GM12878 (cell line): Measurements from ENCODE around the gene AK8. TPM values are rescaled to one million over a fixed set of nuclear protein-coding genes. Genes with fewer than 3 reads are reported as not detected.

Source experiments
- ATAC-seq: fragments of 200-7000 bp; cut with Tn5 transposase; 3 replicates; pipeline ENCODE4 v1.9.1; 2020; ENCODE audit warnings: mild to moderate bottlenecking, moderate library complexity
- BruUV-seq: library from RNA; stranded (reverse); fragments of 400-500 nt; replicated peaks from 2 replicates; lab custom pipeline; 2021; lab: Mats Ljungman, UMichigan
- CTCF ChIA-PET: fragments of 300-600 bp; sonication (Branson Sonifier 250); formaldehyde crosslinking; extraction: SDS; loops from one replicate; lab custom pipeline; 2021; ENCODE audit warnings: inconsistent platforms; lab: Yijun Ruan, JAX
- POLR2A ChIA-PET: fragments of 350-600 bp; formaldehyde crosslinking; extraction: SDS; loops from one replicate; lab custom pipeline; 2021; ENCODE audit warnings: inconsistent platforms; lab: Charles Lee
- RAD21 ChIA-PET: fragments of 300-600 bp; sonication (Branson Sonifier 250); formaldehyde crosslinking; loops from one replicate; lab custom pipeline; 2023; ENCODE audit warnings: antibody characterized with exemption; ENCODE audit not compliant: unreplicated experiment; lab: Charles Lee
- SMC1A ChIA-PET: fragments of 300-600 bp; sonication (Branson Sonifier 250); formaldehyde crosslinking; loops from one replicate; lab custom pipeline; 2023; ENCODE audit not compliant: unreplicated experiment, uncharacterized antibody; lab: Charles Lee
- DNase-seq: peaks from one replicate; pipeline ENCODE4 v3.0.0-alpha.2; 2011; ENCODE audit warnings: low read depth, low spot score
- FAIRE-seq: peaks from 3 replicates; lab custom pipeline; 2011; peaks lifted over from hg19 to GRCh38; lab: Jason Lieb, UNC
- H2AFZ ChIP-seq: 2 replicates; pipeline ENCODE4 v1.6.0; 2011; ENCODE audit warnings: low read depth, low read length, control low read depth; ENCODE audit not compliant: control insufficient read depth
- H3K27ac ChIP-seq: 2 replicates; pipeline ENCODE4 v1.5.1; 2011; ENCODE audit warnings: control low read depth; ENCODE audit not compliant: control insufficient read depth, insufficient read depth
- H3K27me3 ChIP-seq, 2 experiments: replicated peaks in 1 of 2; 2 replicates each; pipeline versions ENCODE4 v1.6.0 to v1.6.1; 2011; ENCODE audit warnings: low read length in 1 of 2; ENCODE audit not compliant: control insufficient read depth in 2 of 2, insufficient read depth in 2 of 2
- H3K36me3 ChIP-seq, 2 experiments: 2 replicates each; pipeline ENCODE4 v1.5.1; 2011; ENCODE audit warnings: low read length in 1 of 2; ENCODE audit not compliant: control insufficient read depth in 2 of 2, insufficient read depth in 2 of 2
- H3K4me1 ChIP-seq: 2 replicates; pipeline ENCODE4 v1.6.1; 2011; ENCODE audit warnings: mild to moderate bottlenecking, low read length, moderate library complexity, mixed read lengths; ENCODE audit not compliant: control insufficient read depth, insufficient read depth
- H3K4me2 ChIP-seq: 2 replicates; pipeline ENCODE4 v1.6.0; 2011; ENCODE audit warnings: control low read depth; ENCODE audit not compliant: control insufficient read depth, insufficient read depth
- H3K4me3 ChIP-seq: fragments of 200-600 bp; sonication (generic); 2 replicates; pipeline ENCODE4 v1.5.1; 2016
- H3K79me2 ChIP-seq: 2 replicates; pipeline ENCODE4 v1.6.0; 2011; ENCODE audit warnings: low read length; ENCODE audit not compliant: control insufficient read depth, insufficient read depth
- H3K9ac ChIP-seq: 2 replicates; pipeline ENCODE4 v1.8.0; 2011; ENCODE audit warnings: low read length, control low read depth, mixed read lengths; ENCODE audit not compliant: control insufficient read depth, insufficient read depth
- H3K9me3 ChIP-seq: replicated peaks from 3 replicates; pipeline ENCODE4 v1.5.1; 2011; ENCODE audit warnings: mild to moderate bottlenecking, low read length; ENCODE audit not compliant: control insufficient read depth, insufficient read depth
- H4K20me1 ChIP-seq: 2 replicates; pipeline ENCODE4 v1.6.0; 2011; ENCODE audit not compliant: control insufficient read depth, insufficient read depth
- ATF7 ChIP-seq: fragments of 450-650 bp; IDR thresholded peaks from 2 replicates; pipeline ENCODE4 v1.6.1; 2016; ENCODE audit warnings: low read depth, mild to moderate bottlenecking
- EGR1 ChIP-seq, 2 experiments: IDR thresholded peaks; 1 replicate in 1 of 2; 2 replicates in 1 of 2; pipeline ENCODE4 v1.6.1; 2011 to 2012; ENCODE audit warnings: low read depth in 2 of 2, low read length in 2 of 2, borderline replicate concordance in 1 of 2, mild to moderate bottlenecking in 1 of 2, moderate library complexity in 1 of 2
- GATAD2B ChIP-seq: fragments of 450-650 bp; conservative IDR thresholded peaks from 2 replicates; pipeline ENCODE4 v1.6.1; 2017; ENCODE audit warnings: low read depth, mild to moderate bottlenecking, moderate library complexity
- IKZF1 ChIP-seq: fragments of 450-650 bp; conservative IDR thresholded peaks from 2 replicates; pipeline ENCODE4 v1.6.1; 2017; ENCODE audit warnings: antibody characterized with exemption, mild to moderate bottlenecking
- KLF5 ChIP-seq: fragments of 450-650 bp; IDR thresholded peaks from 2 replicates; pipeline ENCODE4 v1.6.1; 2014; ENCODE audit warnings: mild to moderate bottlenecking; ENCODE audit not compliant: partially characterized antibody
- NFXL1 ChIP-seq: fragments of 450-650 bp; IDR thresholded peaks from 2 replicates; pipeline ENCODE4 v1.6.1; 2017; ENCODE audit warnings: antibody characterized with exemption, mild to moderate bottlenecking, borderline replicate concordance
- SUZ12 ChIP-seq: fragments of 200-600 bp; sonication (generic); IDR thresholded peaks from one replicate; pipeline ENCODE4 v1.6.1; 2018; ENCODE audit warnings: antibody characterized with exemption, mild to moderate bottlenecking; ENCODE audit not compliant: unreplicated experiment
- TAF1 ChIP-seq: IDR thresholded peaks from 2 replicates; pipeline ENCODE4 v1.6.1; 2011; ENCODE audit warnings: mild to moderate bottlenecking, low read depth, low read length, borderline replicate concordance
- ZNF24 ChIP-seq: fragments of 450-650 bp; IDR thresholded peaks from 2 replicates; pipeline ENCODE4 v1.6.1; 2017; ENCODE audit warnings: antibody characterized with exemption, mild to moderate bottlenecking
- ZZZ3 ChIP-seq: IDR thresholded peaks from 2 replicates; pipeline ENCODE4 v1.6.1; 2011; ENCODE audit warnings: low read depth; ENCODE audit not compliant: control insufficient read depth, insufficient read length
- WGBS: methylation state at CpG from one replicate; pipeline ENCODE4 v1.1.6; 2016; ENCODE audit warnings: low lambda C conversion rate; ENCODE audit not compliant: insufficient replicate concordance, insufficient coverage; ENCODE audit errors: missing lambda C conversion rate; 5-methylcytosine and 5-hydroxymethylcytosine counted together
- in situ Hi-C: fragments of 300-500 bp; cut with MboI; formaldehyde crosslinking; loops from 9 replicates; pipeline ENCODE4 v1.14.3; 2018; ENCODE audit warnings: mixed read lengths
- intact Hi-C: fragments of 100-400 bp; cut with micrococcal nuclease; formaldehyde crosslinking; loops from one replicate; pipeline ENCODE4 v1.14.2; 2022; ENCODE audit not compliant: unreplicated experiment
- polyA plus RNA-seq, 11 experiments: library from polyadenylated mRNA; depleted of rRNA in 4 of 11; unstranded in 6 of 11; stranded (reverse) in 5 of 11; fragments of >200 nt; fragmentation: Nextera tagmentation in 4 of 11; fragmentation: Illumina TruSeq in 1 of 11; extraction: Ambion mirVana in 4 of 11; extraction: Trizol in 1 of 11; gene quantifications; 1 replicate in 1 of 11; 2 replicates in 10 of 11; pipeline versions ENCODE4 v1.2.1 to v1.2.3, GENCODE V29; 2011 to 2016; ENCODE audit warnings: inconsistent platforms in 2 of 11, missing spikeins in 2 of 11, low read depth in 1 of 11
- total RNA-seq, 4 experiments: library from RNA; depleted of rRNA in 3 of 4; stranded (reverse); fragments of >200 nt in 3 of 4; fragmentation: Illumina TruSeq in 1 of 4; extraction: Trizol in 1 of 4; gene quantifications; 2 replicates each; pipeline versions ENCODE4 v1.2.1 to v1.2.3, GENCODE V29; 2013 to 2021
- TF ChIP-seq, protein P1 (sequence below): fragments of 450-650 bp; formaldehyde crosslinking; IDR thresholded peaks from 2 replicates; pipeline ENCODE4 v1.5.0; 2022; ENCODE audit warnings: mild to moderate bottlenecking, missing genetic modification characterization

Gene AK8
- total and polyA plus RNA-seq, 10 of the 15 experiments (the other 5 are each of a cell fraction or from before 2014, with no cell fraction given), result 0.03 to 0.12 (median 0.06) TPM; not detected in 5

DNA sequence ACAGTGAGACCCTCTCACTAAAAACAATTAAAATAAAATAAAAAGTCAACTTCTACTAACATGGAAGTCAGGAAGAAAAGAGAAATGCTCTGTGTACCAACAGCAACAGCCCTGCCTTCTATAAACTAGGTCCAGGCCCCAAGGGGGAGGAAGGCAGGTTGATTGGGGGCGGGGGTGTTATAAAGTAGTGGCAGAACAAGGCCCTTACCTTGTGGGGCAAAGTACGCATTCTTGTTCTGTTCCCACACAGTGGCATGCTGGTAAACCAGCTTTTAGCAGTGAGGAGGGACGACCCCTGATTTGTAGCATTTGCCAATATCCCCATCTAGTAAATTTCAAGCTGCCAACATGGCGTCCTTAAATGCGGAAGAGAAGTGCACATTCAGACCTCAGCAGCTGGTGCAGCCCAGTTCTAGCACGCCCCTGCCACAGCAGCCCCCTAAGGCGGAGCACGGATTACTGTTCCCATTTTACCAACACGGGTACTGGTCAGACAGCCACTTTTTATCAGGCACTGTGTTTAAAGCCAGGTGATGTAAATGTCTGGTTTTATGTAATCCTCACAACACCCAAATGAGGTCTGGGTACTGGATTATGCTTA is 138.3 kb downstream of the AK8 start (continued):
- no peak for TF ChIP-seq TAF1
- TF ChIP-seq ZNF24, result no peak

- Histone ChIP-seq H2AFZ (no peak overlapping the region), H3K36me3 (no peaks in the 10 kb centered on the region), H3K9me3 (no peaks in the 10 kb centered on the region), H3K27me3 (peaks cover 0 to 4% of the 10 kb centered on the region in 2 experiments; a peak in 2 of 4 replicates), H3K27ac (no peak overlapping the region), H3K9ac (no peak overlapping the region), H3K4me1 (no peaks in the 10 kb centered on the region), H3K4me3 (no peak overlapping the region), H3K79me2 (no peaks in the 10 kb centered on the region), H3K4me2 (no peak overlapping the region), H4K20me1 (no peaks in the 10 kb centered on the region)
- in situ Hi-C loops, result no loop called here
- BruUV-seq, result no TSS peak
- TF ChIP-seq GATAD2B (no peak), IKZF1 (no peak), EGR1 (IDR thresholded peaks at IDR 0.05; ENCODE audit: borderline replicate concordance in 1 of 2, low read depth in 2 of 2, low read length in 2 of 2) (no peak), SUZ12 (no peak), NFXL1 (no peak), ZZZ3 (no peak), KLF5 (no peak), ATF7 (no peak)
- TF ChIP-seq, protein P1, sequence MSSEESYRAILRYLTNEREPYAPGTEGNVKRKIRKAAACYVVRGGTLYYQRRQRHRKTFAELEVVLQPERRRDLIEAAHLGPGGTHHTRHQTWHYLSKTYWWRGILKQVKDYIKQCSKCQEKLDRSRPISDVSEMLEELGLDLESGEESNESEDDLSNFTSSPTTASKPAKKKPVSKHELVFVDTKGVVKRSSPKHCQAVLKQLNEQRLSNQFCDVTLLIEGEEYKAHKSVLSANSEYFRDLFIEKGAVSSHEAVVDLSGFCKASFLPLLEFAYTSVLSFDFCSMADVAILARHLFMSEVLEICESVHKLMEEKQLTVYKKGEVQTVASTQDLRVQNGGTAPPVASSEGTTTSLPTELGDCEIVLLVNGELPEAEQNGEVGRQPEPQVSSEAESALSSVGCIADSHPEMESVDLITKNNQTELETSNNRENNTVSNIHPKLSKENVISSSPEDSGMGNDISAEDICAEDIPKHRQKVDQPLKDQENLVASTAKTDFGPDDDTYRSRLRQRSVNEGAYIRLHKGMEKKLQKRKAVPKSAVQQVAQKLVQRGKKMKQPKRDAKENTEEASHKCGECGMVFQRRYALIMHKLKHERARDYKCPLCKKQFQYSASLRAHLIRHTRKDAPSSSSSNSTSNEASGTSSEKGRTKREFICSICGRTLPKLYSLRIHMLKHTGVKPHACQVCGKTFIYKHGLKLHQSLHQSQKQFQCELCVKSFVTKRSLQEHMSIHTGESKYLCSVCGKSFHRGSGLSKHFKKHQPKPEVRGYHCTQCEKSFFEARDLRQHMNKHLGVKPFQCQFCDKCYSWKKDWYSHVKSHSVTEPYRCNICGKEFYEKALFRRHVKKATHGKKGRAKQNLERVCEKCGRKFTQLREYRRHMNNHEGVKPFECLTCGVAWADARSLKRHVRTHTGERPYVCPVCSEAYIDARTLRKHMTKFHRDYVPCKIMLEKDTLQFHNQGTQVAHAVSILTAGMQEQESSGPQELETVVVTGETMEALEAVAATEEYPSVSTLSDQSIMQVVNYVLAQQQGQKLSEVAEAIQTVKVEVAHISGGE (CRISPR knock-in tag), result no peak
- ChIA-PET CTCF (no interaction called here), RAD21 (no interaction called here), SMC1A (no interaction called here), POLR2A (no interaction called here)
- 58% methylated on average over 22 of the region's 22 CpGs for WGBS
- DNase-seq (no peak), ATAC-seq (no peak), FAIRE-seq (no peak)
- intact Hi-C loops, result no loop called here
Measured at GRCh38 chr9:132733260-132733815, 144.7 kb downstream of the AK8 start.
